H1 (cell line): ENCODE data around the gene POLA1. TPM values are rescaled to one million over a fixed set of nuclear protein-coding genes. Genes with fewer than 3 reads are reported as not detected.

Experiments used
- EZH2 ChIP-seq: fragments of 200-600 bp; sonication (generic); IDR thresholded peaks from 2 replicates; pipeline ENCODE4 v1.7.1; 2012; ENCODE audit warnings: low read depth, mild to moderate bottlenecking, moderate library complexity, low read length, inconsistent platforms; ENCODE audit not compliant: severe bottlenecking
- PHF8 ChIP-seq: fragments of 200-600 bp; sonication (generic); conservative IDR thresholded peaks from 2 replicates; pipeline ENCODE4 v1.7.1; 2012; ENCODE audit warnings: low read depth, mild to moderate bottlenecking, inconsistent platforms, low read length, moderate library complexity
- SIRT6 ChIP-seq: IDR thresholded peaks from one replicate; pipeline ENCODE4 v1.7.1; 2012; ENCODE audit warnings: low read length, inconsistent platforms
- SRF ChIP-seq: IDR thresholded peaks from 2 replicates; pipeline ENCODE4 v1.6.1; 2011; ENCODE audit warnings: mild to moderate bottlenecking, low read depth, low read length, moderate library complexity
- TCF12 ChIP-seq: IDR thresholded peaks from 2 replicates; pipeline ENCODE4 v1.6.1; 2011; ENCODE audit warnings: low read depth, mild to moderate bottlenecking, low read length
- polyA plus RNA-seq, 7 experiments: library from polyadenylated mRNA; depleted of rRNA in 3 of 7; stranded (reverse) in 5 of 7; unstranded in 2 of 7; fragments of >200 nt in 5 of 7; fragments of 200-250 nt in 2 of 7; gene quantifications; 1 replicate in 5 of 7; 2 replicates in 1 of 7; 4 replicates in 1 of 7; pipeline versions ENCODE4 v1.2.1 to v1.2.3, GENCODE V29; 2011 to 2013; ENCODE audit warnings: missing spikeins in 2 of 7, mixed read lengths in 2 of 7
- total RNA-seq: library from RNA; stranded (reverse); fragmentation: NEBNext Ultra II Directional; extraction: Animal tissue kit (Norgen Biotek cat#: 25700); gene quantifications from 2 replicates; pipeline ENCODE4 v1.2.1, GENCODE V29; 2021

Gene POLA1
- total and polyA plus RNA-seq, 2 of the 8 experiments (the other 6 are each of a cell fraction or from before 2014, with no cell fraction given) = 5.6 to 34.9 TPM

GRCh38 chrX:24955372-24955930, 261.7 kb downstream of the POLA1 start (continued):
- TF ChIP-seq SRF (no peak), TCF12 (no peak), SIRT6 (no peak), PHF8 (no peak), EZH2 (no peak)
